ENCODE data around the gene CNOT6L.

- no peak for TF ChIP-seq CTCF (IDR thresholded peaks at IDR 0.05)
- no peak for TF ChIP-seq POLR2A (IDR thresholded peaks at IDR 0.05)
Measured at GRCh38 chr4:77805840-77806239, 13.3 kb downstream of the CNOT6L start.

All from tibial nerve (tissue), 3 donors.